Psoas muscle (tissue), 8 donors: ENCODE results near the gene GALNTL6. TPM values are rescaled to one million over a fixed set of nuclear protein-coding genes. Genes with fewer than 3 reads are reported as not detected.

ENCODE experiments used
- ATAC-seq, 4 donors: fragments of 200-7000 bp; cut with Tn5 transposase; one replicate each; pipeline ENCODE4 v1.9.1; 2020; ENCODE audit warnings: moderate library complexity in 3 of 4, mild to moderate bottlenecking in 2 of 4
- DNase-seq, 2 donors: peaks; one replicate each; pipeline ENCODE4 v3.0.0-alpha.2; 2020
- H3K27ac ChIP-seq: fragments of 200-600 bp; one replicate; pipeline ENCODE4 v1.8.0; 2022
- H3K27me3 ChIP-seq, 3 donors: fragments of 200-600 bp in 1 of 3; one replicate each; pipeline versions ENCODE4 v1.6.1 to v1.8.0; 2013 to 2022; ENCODE audit warnings: low read length in 2 of 3, mild to moderate bottlenecking in 2 of 3, moderate library complexity in 1 of 3; ENCODE audit not compliant: insufficient read depth in 3 of 3
- H3K36me3 ChIP-seq, 2 donors: fragments of 200-600 bp in 1 of 2; one replicate each; pipeline versions ENCODE4 v1.6.1 to v1.8.0; 2013 to 2022; ENCODE audit warnings: low read depth in 1 of 2, mild to moderate bottlenecking in 1 of 2, moderate library complexity in 1 of 2; ENCODE audit not compliant: insufficient read depth in 1 of 2
- H3K4me1 ChIP-seq: fragments of 200-600 bp; one replicate; pipeline ENCODE4 v1.8.0; 2022
- H3K4me3 ChIP-seq: fragments of 200-600 bp; one replicate; pipeline ENCODE4 v1.8.0; 2022; ENCODE audit warnings: mild to moderate bottlenecking
- H3K9me3 ChIP-seq: fragments of 200-600 bp; one replicate; pipeline ENCODE4 v1.8.0; 2022
- CTCF ChIP-seq: fragments of 200-600 bp; IDR thresholded peaks from one replicate; pipeline ENCODE4 v1.8.0; 2022; ENCODE audit warnings: antibody characterized with exemption
- WGBS, 3 donors: extraction: QIAGEN DNeasy Blood & Tissue Kit; methylation state at CpG; one replicate each; pipeline versions ENCODE4 v1.1.6 to v1.1.7; 2013; 5-methylcytosine and 5-hydroxymethylcytosine counted together
- intact Hi-C, 2 donors: fragments of 100-400 bp; cut with DNase I; formaldehyde crosslinking; loops; one replicate each; pipeline versions ENCODE4 v1.11.0 to v1.14.2; 2022
- polyA plus RNA-seq, 3 donors: library from polyadenylated mRNA; stranded (reverse); fragments of 200-250 nt; gene quantifications; one replicate each; pipeline ENCODE4 v1.2.3, GENCODE V29; 2013
- total RNA-seq, 4 donors: library from RNA; stranded (reverse); fragmentation: NEBNext Ultra II Directional in 2 of 4; extraction: Animal tissue kit (Norgen Biotek cat#: 25700) in 2 of 4; gene quantifications; one replicate each; pipeline versions ENCODE4 v1.2.1 to v1.2.4, GENCODE V29; 2021 to 2023
- donor health status: healthy with polysubstance abuse.
- donor health status: DM: no; HTN: no; CAD: no; lungs with moderate emphysema.
- donor health status: Bipolar disorder and iron deficiency.
- donor health status: healthy.
- donor health status: DM: yes; HTN: yes; CAD: no.
- donor health status: DM: no; HTN: no; CAD: no.
- donor health status: DM: no; HTN: no; CAD: no.
- donor health status: DM: yes; HTN: yes; CAD: no.

GALNTL6 gene
- total and polyA plus RNA-seq, 7 donors = 0.01 to 0.91 (median 0.21) TPM; not detected in 3

- Histone ChIP-seq H3K27me3 (peaks cover 0 to 7% (median 0%) of the 10 kb centered on the region in 3 donors), H3K27ac (no peak overlapping the region), H3K9me3 (no peaks in the 10 kb centered on the region), H3K4me3 (no peak overlapping the region), H3K36me3 (no peaks in the 10 kb centered on the region), H3K4me1 (no peaks in the 10 kb centered on the region)
- no peak for ATAC-seq
- no peak for DNase-seq
- intact Hi-C loops = no loop called here
- no peak for TF ChIP-seq CTCF
- 17 to 27% (median 27%) methylated on average over 1 of the region's 1 CpG for WGBS, 3 donors
Measured at GRCh38 chr4:172819353-172819752, 1006.1 kb downstream of the GALNTL6 start.

GRCh38 chr4:172822331-172822730, 1009.1 kb downstream of the GALNTL6 start:
- no peaks in the 10 kb centered on the region for H3K4me1 ChIP-seq
- intact Hi-C loops = no loop called here
- no peak overlapping the region for H3K4me3 ChIP-seq
- H3K9me3 ChIP-seq = no peaks in the 10 kb centered on the region
- no peaks in the 10 kb centered on the region for H3K36me3 ChIP-seq
- DNase-seq (no peak), ATAC-seq (no peak)
- peaks cover 0 to 7% (median 0%) of the 10 kb centered on the region in 3 donors for H3K27me3 ChIP-seq
- no peak overlapping the region for H3K27ac ChIP-seq
- 83 to 94% (median 87%) methylated on average over 3 of the region's 3 CpGs for WGBS, 3 donors
- no peak for TF ChIP-seq CTCF

- TF ChIP-seq CTCF = no peak
- 59 to 62% (median 61%) methylated on average over 5 of the region's 5 CpGs for WGBS, 3 donors
- Histone ChIP-seq H3K36me3 (no peaks in the 10 kb centered on the region), H3K27me3 (peaks cover 0 to 7% (median 3%) of the 10 kb centered on the region in 3 donors), H3K4me1 (no peaks in the 10 kb centered on the region), H3K27ac (no peak overlapping the region), H3K4me3 (no peak overlapping the region), H3K9me3 (no peaks in the 10 kb centered on the region)
- intact Hi-C loops = no loop called here
- ATAC-seq = no peak
- no peak for DNase-seq
Measured at GRCh38 chr4:172826346-172826745, 1013.1 kb downstream of the GALNTL6 start.

- ATAC-seq = no peak
- Histone ChIP-seq H3K9me3 (no peaks in the 10 kb centered on the region), H3K27me3 (peaks cover 0 to 7% (median 3%) of the 10 kb centered on the region in 3 donors), H3K4me3 (no peak overlapping the region), H3K27ac (no peak overlapping the region), H3K36me3 (no peaks in the 10 kb centered on the region), H3K4me1 (no peaks in the 10 kb centered on the region)
- WGBS, 3 donors = 80 to 83% (median 82%) methylated on average over 3 of the region's 3 CpGs
- DNase-seq = no peak
- intact Hi-C loops = no loop called here
- TF ChIP-seq CTCF = no peak
Measured at GRCh38 chr4:172826861-172827260, 1013.7 kb downstream of the GALNTL6 start.

GRCh38 chr4:172830295-172830764, 1017.1 kb downstream of the GALNTL6 start:
- Histone ChIP-seq H3K4me3 (no peak overlapping the region), H3K4me1 (no peaks in the 10 kb centered on the region), H3K27me3 (peaks cover 0 to 3% (median 0%) of the 10 kb centered on the region in 3 donors), H3K9me3 (no peaks in the 10 kb centered on the region), H3K36me3 (no peaks in the 10 kb centered on the region), H3K27ac (no peak overlapping the region)
- intact Hi-C loops = no loop called here
- no peak for ATAC-seq
- 5 to 7% (median 6%) methylated on average over 5 of the region's 5 CpGs for WGBS, 3 donors
- peak; percentile 47 for TF ChIP-seq CTCF
- no peak for DNase-seq
